GM11168 (cell line): ENCODE results near the gene PLA1A.
"Not testable (repeated sequence)": the region's sequence is repeated elsewhere in the genome, so short reads cannot be mapped to it uniquely, and the experiment has no call there.

Experiments
- in situ Hi-C: fragments of 300-500 bp; cut with MboI; formaldehyde crosslinking; loops from one replicate; pipeline ENCODE4 v1.12.0; 2022; ENCODE audit warnings: low sequenced_read_pairs; ENCODE audit not compliant: unreplicated experiment

Gene PLA1A, protein sequence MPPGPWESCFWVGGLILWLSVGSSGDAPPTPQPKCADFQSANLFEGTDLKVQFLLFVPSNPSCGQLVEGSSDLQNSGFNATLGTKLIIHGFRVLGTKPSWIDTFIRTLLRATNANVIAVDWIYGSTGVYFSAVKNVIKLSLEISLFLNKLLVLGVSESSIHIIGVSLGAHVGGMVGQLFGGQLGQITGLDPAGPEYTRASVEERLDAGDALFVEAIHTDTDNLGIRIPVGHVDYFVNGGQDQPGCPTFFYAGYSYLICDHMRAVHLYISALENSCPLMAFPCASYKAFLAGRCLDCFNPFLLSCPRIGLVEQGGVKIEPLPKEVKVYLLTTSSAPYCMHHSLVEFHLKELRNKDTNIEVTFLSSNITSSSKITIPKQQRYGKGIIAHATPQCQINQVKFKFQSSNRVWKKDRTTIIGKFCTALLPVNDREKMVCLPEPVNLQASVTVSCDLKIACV

DNA sequence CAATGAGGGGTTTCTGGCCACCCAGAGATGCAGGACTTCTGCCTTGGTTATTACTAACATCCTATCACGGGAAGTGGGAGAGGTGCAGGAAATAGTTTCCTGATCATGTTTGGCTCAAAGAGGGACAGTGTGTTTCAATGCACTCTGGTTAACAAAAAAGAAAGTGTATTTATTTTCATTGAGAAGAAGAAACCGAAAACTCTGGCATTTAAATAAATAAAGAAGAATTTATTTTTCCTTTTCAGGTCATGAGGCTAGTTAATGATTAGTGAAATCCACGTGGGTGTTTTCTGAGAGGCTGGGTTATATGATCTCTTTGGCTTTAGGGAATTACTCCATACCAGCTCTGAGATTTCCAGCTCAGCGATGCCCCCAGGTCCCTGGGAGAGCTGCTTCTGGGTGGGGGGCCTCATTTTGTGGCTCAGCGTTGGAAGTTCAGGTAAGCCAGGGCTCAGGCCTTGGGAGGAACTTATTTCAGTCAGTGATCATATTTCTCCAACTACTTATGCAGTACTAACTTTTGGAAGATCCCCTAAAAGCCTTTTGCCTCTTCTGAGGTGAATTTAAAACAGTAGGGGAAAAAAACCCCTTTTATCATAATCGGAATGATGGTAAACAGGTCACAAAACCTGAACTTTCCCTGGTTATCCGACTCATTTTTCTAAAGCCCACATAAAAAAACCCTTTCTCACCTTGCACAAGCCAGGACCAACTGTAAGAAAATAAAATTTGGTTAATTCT, at the start of gene PLA1A:
Gene PLA1A (plus strand): TSS at position 338 of the 741 bp plus-strand sequence. CDS start 29 bp downstream, at position 367.
- in situ Hi-C loops = no loop called here

DNA sequence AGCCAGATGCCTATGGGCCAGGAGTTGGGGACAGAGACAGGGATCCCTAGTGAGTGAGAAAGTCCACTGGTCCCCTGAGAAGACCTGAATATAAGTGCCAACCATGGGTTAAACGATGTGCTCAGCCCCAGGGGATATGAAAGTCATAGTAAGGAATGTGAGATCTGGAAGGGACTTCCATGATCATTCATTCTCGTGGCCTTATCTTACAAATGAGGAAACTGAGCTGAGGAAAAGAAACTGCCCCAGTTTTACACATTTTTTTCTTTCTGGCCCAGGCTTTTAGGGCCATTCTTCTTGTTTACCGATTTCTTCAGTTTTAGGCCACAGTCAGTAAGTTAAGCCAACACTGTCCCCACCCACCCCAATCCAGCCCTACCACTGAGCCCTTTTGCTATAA, 49.3 kb upstream of the PLA1A start:
- in situ Hi-C loops = no loop called here

DNA sequence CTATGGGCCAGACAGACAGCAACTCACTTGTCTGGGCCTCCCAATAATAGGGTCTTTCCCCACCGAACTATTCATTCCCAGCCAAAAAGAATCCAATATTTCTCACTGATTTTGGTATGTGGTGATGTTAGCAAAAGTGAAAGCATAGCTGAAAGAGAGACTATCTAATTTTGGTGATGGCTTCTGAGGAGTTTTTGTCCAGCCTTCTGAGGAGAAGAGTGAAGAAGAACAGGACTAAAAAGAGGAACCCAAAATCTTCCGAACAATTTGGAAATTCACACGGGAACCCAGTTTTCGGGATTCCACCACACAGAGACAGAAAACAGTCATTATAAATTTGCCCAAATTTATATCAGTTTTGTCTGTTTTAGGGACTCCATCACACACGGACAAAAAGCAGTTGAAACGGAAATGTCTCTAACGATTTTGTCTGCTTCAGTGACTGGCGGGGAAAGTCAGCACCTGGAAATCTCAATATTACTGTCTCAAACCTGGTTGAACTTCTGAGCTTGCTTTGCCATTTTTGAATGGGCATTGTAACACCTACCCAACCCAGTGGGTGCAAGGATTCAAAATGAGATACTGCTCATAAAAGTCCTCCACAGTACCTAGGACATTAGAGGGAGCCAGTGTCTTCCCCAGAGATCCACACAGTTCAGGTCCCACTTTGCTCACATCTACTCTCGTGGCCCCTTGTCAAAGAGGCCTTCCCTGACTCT, 47.3 kb upstream of the PLA1A start:
- in situ Hi-C loops = no loop called here

DNA sequence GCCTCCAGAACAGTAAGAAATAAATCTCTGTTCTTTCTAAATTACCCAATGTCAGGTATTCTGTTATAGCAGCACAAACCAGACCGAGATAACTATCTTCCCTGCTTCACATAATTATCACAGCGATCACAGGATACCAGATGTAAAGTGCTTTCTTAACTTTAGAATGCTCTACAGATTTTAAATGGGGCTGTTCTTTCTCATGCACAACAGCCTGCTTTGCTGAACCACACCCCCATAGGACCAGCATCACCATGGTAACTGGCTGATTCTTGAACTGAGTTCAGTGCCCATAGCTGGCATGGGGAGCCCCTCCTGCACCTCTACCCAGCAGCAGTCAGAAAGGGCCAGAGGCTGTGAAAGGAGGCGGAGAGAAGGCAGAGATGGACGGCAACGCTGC, 46.1 kb upstream of the PLA1A start:
- in situ Hi-C loops = no loop called here

DNA sequence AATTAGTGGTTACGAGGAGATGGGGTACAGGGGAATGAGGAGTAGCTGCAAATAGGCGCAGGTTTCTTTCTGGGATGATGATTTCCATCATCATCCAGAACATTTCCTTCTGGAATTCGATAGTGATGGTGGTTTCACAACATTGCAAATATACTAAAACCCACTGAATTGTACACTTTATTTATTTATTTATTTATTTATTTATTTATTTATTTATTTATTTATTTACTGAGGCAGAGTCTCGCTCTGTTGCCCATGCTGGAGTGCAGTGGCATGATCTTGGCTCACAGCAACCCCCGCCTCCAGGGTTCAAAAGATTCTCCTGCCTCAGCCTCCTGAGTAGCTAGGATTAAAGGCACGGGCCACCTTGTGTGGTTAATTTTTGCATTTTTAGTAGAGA, 44.8 kb upstream of the PLA1A start:
- in situ Hi-C loops = not testable (repeated sequence)

DNA sequence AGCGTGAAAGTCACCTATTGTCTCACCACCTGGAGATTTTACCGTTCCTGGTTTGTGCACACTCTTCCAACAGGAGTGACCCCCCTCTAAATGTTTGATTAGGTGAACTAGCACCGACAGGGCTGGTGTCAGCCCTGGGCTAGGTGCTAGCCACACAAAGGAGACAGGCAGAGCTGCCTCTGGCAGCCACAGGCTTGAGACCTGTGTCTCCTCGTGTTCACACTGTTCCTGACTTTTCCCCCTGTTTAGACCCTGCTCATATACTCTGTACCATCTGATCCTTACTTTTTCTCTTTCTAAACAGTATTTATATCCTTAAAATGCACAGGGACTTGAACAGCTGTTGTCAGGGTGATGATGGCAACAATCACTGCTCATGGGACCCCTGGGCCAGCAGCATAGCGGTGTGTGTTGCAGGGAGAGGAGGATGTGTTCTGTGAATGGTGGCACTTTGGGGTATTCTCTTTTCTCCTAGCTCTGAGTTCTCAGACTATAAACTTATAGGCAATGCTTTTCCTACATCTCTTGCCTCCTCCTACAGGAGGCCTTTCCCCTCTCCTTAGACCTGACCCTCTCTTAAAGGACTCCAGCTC, 43.8 kb upstream of the PLA1A start:
- in situ Hi-C loops = no loop called here

DNA sequence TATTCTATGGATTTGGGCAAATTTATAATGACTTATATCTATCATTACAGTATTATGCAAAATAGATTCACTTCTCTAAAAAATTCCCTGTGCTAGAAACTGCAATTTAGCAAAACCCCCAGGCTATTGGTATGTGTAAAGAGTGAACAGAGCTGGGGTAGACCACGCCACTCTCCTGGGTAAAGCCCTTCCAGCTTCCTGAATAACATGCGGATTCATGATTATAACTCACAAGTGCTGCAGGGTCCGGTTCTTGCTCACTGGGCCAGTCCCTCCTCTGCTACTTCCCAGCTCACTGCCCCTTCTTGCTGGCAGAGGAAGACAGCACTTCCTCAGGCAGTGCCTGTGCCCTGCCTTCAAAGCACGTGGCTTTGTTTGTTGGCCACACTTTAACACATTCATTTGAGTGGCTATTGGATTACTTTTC, 42.4 kb upstream of the PLA1A start:
- in situ Hi-C loops = no loop called here

DNA sequence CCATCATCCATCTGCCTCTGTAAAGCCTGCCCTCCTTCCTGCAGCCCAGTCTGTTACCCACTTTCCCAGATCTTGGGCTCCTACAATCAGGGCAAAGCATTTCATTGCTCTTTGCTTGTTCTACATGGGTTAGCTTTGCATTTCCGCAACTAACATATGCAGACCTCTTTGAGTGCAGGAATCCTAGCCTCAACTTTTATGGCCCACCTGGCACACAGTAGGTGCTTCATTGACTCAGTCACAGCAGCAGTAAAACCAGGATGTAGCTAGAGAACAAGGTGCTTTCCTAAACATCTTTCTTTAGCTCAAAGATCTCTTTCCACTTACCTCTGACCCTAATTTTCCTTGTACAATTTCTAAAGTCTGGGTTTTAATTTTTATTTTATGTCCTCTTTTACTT, 41.8 kb upstream of the PLA1A start:
- in situ Hi-C loops = no loop called here

DNA sequence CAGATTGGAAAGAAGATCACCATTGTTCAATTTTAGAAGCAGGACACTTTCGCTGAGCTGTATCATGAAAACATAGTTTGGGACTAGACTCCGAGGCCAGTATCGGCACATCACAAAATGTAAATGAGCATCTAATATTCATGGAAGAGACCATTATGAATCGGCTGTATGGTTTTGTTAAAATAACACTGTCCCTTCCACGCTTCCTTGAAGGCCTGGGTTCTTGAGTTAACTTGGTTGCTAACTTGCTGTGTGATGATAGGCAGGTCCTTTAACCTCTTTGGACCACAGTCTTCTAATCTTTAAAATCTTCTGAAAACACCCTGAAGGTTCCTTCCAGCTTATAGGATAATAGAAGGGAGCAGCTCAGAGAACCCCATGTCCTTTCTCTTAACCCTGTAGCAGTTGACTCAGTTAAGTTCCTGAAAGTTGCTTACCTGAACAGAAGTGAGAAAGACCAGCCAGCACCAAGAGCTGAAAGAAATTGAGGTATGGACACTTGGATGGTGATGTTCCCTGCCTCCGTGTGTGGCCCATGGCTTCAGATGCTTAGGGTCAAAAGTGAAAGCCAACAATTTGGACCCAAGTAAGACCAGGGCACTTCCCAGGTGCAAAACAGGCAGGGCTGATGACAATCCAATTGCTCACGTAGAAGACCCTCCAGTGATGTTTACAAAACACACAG, 40.4 kb upstream of the PLA1A start:
- in situ Hi-C loops = no loop called here

DNA sequence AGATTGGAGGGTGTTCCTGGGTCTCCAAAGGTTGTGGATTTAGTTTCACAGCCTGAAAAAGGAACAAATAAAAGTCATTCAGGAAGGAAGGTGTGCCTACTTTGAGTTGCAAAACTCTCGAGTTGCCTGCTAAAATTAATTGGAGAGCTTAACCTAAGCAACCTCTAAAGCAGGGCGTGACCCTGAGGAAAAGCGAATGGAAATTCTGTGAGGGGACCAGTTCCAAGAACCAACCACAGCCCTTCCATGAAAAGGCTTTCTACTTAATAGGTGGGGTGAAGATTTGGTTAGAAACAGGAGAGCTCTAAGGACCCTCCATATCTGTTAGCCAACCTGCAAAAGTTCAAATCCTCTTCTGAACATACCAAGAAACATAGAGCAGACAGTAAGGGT, 39.8 kb upstream of the PLA1A start:
- in situ Hi-C loops = no loop called here

DNA sequence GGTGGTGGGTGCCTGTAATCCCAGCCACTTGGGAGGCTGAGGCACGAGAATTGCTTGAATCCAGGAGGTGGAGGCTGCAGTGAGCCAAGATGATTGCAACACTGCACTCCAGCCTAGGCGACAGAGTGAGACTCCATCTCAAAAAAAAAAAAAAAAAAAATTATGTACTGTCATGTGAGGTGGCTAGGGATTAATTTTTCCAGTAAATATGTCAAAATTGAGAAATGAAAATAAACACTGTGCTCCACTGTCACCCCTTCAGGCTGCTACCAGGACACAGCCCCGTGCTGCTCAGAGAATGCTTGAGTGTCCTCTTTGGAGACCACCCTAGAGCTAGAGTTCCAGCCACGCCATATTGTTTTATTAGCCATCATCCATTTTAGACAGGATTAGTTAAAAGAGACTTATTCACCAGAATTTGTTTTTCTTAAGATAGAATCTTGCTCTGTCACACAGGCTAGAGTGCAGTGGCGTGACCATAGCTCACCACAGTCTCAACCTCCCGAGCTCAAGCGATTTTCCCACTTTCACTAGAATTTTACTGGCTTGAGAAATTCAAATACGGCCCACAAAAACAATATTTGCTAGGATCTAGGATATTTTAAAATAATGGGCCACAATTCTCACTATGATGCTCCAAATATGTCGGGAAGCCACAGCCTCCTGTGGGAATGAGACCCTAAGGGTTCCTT, 38.9 kb upstream of the PLA1A start:
- in situ Hi-C loops = no loop called here

DNA sequence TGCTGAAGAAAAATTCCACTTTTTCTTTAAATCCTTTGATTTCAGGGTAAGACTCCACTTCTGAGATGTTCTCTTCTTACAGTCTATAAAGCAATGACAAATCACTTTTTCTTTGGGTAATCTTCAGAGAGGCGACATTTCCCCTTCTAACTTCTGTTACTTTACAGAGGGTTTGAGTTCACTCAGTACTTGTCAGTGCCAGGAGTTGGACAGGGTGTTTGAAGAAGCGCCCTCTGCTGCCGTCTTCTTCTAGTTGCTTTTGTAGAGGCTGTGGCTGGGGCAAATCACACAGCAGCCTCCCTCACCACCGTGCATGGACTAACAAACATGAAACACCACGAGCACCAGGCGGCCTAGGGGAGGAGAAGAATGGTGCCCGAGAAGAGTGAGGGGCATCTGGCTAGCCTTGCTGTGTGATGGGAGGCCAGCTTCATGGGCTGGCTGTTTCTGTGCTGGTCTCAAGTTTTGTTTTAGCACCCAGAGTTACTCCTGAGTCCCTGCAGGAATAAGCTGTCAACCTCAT, 38.2 kb upstream of the PLA1A start, which contains the start of gene CD80:
Gene CD80 (minus strand): TSS at position 174 of the 523 bp plus-strand sequence. CDS start 1,886 bp downstream, outside the sequence.
- in situ Hi-C loops = no loop called here

DNA sequence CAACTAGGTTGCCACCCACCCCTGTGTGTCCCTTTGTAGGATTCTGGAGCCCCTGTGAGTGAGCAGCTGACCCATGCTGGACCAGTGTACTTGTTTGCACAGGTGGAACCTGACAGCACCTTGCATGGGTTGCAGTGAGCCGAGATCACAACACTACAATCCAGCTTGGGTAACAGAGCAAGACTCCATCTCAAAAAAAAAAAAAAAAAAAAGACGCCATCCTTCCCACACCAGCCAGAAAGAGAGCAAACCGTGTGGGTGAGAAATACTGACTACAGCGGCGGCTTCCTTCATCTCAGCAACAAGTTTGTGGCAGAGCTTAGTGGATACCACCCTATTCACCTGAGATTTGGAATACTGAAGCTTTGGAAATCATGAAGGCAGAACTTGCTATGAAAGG, 37.5 kb upstream of the PLA1A start:
- in situ Hi-C loops = no loop called here

DNA sequence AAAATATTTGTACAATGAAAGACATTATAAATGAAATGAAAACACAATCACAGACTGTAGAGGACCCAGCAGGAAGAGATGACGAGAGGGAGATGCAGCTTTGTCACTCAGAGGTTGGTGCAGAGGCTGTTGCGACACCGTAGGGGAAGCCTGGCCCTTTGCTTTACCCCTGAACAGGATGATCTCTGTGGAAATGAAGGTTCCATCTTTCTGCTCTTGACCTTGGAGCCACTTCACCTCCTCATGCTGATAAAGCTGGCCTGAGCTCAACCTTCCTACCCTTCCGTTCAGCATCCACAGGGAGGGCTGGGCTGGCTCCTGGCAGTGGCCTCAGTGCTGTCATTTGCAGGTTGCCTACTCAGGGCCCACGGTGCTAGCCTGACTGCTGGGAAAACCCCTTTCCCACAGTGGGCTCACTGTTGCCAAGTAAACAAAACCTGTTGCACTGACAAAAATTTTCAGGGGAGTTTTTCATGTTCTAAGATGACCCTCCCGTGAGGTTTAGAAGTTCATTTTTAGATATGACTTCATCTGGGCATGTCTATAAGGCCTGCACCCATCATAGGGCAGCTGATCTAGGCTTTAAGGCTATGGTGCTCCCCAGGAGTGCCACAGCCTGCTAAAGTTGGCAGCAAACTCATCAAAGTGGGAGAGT, 35.3 kb upstream of the PLA1A start:
- in situ Hi-C loops = no loop called here

DNA sequence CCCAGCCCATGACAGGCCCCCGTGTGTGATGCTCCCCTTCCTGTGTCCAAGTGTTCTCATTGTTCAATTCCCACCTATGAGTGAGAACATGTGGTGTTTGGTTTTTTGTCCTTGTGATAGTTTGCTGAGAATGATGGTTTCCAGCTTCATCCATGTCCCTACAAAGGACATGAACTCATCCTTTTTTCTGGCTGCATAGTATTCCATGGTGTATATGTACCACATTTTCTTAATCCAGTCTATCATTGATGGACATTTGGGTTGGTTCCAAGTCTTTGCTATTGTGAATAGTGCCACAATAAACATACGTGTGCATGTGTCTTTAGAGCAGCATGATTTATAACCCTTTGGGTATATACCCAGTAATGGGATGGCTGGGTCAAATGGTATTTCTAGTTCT, 34.4 kb upstream of the PLA1A start:
- in situ Hi-C loops = not testable (repeated sequence)

DNA sequence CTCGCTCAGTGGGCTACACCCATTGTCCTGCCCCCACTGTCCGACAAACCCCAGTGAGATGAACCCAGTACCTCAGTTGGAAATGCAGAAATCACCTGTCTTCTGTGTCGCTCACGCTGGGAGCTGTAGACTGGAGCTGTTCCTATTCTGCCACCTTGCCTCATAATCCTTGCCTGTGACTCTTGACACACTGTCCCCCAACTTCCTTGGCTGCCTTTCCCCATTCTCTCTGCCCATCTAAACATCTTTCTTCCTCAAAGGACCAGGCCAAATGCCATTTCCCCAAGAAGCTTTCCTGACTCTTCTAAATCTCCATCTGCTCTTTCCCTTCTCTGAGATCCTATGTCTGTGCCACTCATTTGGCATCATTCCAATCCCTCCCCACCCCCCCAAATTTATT, 28.5 kb upstream of the PLA1A start:
- in situ Hi-C loops = no loop called here

DNA sequence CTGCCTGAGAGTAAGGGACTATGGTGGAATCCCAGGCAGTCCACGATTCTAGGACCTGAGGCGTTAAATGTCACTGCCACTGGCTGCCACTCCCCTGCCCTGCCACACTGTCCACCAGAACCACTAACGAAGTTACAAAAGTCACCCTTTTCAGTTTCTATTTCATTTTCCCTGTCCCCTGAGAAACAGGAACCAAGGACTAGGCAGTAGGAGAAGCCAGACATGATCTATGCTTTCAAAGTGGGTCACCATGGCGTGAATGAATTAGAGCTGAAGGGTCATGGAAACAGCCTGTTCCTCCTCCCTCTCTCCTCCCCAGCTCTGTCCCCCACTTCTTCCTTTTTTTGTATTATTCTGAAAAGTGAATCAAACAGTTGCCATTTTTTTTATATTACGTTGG, 27.5 kb upstream of the PLA1A start:
- in situ Hi-C loops = no loop called here

DNA sequence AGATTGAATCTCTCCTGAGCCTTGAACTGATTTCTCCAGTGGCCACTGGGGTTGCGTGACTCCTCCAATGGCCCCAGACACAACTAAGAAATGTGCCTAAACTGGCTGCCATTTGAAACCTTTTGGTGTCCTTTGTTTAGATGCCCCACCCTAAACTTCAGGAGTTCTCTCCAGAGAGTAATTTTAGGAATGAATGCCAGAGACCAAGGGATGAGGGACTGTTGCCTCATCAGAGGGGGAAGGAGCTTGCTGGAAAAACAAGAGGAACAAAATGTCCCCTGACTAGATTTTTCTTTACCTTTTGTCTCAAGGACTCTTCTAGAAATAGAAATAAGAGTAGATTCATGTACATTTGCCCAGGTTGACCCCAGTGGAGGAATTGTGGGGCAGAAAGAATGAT, 26.5 kb upstream of the PLA1A start:
- in situ Hi-C loops = no loop called here

DNA sequence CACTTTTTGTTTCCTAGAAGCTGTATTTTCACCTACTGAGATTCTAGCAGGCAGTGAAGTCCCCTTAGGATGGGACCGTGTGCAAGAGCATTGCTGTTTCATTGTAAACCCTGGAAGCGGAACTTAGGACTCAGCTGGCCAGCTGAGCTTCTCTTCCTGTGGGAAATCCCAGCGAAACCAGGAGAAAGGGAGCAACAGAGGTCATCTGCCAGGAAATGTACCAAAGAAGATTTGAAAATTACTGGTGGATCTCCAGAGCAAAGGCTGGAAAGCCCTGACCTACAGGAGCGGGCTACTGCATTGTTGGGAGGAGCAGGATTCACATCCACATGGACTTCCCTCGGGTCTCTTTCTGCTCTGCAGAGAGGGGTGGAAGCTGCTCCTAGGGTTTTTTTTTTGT, 26.0 kb upstream of the PLA1A start:
- in situ Hi-C loops = no loop called here
